HL-60/S4 (cell line): ENCODE data around the gene CCDC144A.
"Not testable (repeated sequence)": the region's sequence is repeated elsewhere in the genome, so short reads cannot be mapped to it uniquely, and the experiment has no call there.

Source experiments
- in situ Hi-C: fragments of 300-500 bp; cut with MboI; formaldehyde crosslinking; loops from 2 replicates; pipeline ENCODE4 v1.14.3; 2022; ENCODE audit warnings: low sequenced_read_pairs

CCDC144A gene

DNA sequence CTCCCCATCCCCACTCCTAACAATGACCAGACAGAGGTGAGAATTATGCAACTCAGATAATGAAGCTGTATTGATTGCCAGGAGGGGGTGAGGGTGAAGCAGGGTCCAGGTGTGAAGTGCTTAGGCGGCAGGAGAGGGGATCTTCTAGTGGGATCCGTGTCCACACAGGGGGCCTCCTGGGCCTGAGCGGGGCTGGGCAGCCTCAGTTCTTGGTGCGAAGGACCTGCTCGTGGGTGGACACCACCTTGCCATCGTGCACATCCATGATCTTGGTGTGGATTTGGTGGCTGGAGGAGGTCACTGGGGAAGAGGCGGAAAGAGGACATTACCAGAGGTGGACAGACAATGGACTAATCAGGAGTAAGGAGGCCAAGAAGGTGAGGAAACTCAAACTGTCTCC, 127.9 kb downstream of the CCDC144A start:
- in situ Hi-C loops: not testable (repeated sequence)

DNA sequence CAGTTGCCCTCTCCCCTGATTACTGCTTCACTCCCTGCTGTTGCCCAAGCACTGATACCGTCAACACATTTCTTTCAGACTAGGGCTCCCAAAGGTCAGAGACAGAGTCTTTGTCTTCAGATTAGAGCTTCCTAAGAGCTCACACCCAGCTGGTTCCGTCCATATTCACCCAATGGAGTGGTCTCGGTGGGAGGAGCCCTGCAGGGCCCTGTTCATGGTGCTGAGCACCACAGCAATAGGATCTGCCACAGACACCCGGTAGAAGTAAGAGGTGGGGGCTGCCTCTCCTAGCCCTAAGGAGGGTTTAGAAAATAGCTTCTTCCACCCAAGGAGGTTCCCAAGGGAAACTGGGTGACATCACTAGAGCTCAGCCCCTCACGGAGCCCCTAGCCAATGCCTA, 128.3 kb downstream of the CCDC144A start:
- in situ Hi-C loops: no loop called here

DNA sequence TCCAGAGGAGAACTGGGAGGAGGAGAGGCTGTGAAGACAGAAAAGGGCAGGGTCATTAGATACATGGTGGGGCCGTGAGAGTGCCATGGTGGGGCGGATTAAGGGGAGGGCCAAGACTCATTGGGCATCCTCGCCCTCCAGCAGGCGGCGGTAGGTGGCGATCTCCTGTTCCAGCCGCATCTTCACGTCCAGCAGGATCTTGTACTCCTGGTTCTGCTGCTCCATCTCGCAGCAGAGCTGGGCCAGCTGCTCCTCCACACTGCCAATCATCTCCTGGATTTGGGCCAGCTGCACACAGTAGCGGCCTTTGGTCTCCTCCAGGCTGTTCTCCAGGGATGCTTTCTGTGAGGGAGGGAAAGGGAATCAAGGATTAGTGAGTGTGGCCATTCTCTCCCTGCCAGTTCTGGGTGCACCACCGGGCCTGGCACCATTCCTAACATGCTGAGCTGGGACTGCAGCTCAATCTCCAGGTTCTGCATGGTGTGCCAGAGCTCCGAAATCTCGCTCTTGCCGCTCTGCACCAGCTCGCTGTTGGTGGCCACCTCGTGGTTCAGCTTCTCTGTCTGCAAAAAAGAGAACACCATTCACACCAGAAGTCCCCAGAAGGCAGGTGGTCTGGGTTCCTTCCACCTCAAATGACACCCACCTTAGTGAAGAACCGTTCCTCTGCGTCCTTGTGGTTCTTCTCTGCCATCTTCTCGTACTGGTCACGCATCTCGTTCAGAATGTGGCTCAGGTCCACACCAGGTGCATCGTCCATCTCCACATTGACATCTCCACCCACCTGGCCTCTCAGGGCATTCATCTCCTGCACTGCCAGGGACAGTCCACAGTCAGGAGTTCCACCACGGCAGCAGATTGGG, 129.0 kb downstream of the CCDC144A start:
- in situ Hi-C loops: no loop called here

DNA sequence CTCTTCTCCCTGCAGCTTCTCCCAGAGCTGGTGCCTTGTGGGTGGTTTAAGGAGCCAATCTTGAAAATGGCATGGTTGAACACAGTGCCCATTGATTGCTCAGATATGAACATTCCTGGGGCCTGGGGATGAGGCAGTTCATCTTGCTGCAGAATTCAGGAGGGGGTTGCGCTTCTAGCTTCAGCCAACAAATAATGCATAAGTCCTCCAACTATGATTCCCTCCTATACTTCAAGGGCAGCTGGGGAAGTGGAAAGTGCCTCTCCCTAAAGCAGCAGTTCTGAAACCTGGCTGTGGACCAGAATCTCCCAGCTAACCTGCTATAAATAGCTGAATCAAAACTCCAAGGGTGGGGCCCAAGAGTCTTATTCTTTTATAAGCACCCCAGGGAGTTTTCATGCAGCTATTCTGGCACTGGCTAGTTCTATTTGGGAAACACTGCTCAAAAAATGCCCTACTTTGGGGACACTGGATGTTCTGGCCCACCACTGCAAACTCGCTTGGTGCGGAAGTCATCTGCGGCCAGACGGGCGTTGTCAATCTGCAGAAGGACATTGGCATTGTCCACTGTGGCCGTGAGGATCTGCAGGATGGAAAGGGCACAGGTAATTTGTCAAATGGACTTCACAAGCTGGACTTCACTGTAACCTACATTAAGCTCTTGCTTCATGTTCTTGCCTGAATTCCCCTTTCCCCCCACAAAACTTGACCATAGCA, 130.3 kb downstream of the CCDC144A start:
- in situ Hi-C loops: no loop called here

DNA sequence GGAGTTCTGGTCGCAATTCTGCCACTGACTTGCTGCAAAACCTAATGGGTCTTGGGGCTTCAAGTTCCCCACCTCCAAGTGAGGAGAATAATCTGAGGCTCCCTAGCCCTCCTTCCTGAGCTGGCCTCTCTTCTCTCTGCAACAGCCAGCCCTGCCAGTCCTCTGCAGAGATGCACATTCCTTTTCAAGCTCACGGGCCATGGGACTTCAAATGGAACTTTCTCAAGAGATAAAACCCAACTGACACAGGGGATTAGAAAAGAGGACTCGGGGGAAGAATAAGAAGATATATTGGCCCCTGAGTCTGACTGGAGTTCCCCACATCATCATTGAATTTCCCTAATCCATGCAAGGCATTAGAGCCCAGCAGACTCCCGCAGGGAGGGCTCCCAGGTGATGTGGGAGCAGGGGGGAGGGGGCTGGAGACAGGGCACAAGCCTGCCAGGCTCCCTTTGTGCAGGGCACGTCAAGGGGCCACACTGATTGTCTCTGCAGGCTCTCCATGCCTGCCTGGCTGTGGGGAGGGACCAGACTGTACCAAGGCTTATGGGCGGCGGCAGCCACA, 131.0 kb downstream of the CCDC144A start:
- in situ Hi-C loops: no loop called here

DNA sequence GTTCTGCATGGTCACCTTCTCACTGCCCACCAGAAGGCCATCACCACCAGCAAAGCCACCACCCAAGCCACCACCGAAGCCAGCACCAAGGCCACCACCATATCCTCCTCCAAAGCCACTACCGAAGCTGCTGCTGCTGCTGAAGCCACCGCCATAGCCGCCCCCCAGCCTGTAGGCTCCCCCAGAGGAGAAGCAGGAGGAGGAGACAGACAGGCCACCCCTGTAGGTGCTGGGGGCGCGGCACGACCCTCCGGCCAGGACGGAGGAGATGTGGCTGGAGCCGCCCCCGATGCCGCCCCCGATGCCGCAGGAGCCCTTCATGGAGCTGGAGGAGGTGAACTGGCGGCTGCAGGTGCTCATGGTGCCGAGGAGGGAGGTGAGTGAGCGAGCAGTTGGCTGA, 132.1 kb downstream of the CCDC144A start:
- in situ Hi-C loops: not testable (repeated sequence)

DNA sequence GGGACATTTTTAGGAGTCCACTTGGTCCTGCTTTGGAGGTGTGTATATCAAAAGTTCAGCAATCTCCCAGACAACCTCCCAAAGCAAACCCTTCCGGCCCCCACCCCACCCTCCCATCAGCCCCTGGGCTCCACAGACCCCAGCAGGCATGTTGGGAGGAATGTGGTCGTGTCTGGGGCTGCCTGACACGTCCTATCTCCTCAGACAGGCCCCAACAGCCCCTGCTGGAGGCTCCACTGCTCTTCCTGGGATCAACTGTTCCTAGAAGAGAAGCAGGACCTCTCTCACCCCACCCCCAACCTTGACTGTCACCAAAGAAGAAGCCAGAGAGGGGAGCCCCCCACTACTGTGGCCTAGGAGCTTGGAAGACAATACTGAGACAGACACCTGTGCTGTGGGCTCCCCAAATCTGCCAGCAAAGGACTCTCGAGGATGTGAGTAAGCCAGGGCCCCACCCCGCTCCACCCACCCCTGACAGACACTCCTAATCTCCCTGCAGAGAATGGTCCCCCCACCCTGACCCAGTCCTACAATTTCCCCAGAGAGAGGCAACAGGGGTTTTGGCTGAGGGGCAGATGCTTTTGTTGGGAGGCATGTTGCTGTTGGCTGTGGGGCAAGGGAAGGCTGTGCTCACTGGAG, 133.8 kb downstream of the CCDC144A start:
- in situ Hi-C loops: not testable (repeated sequence)
